Upper lobe of left lung (tissue), 6 donors: Measurements from ENCODE around the gene GPRC6A. TPM values are rescaled to one million over a fixed set of nuclear protein-coding genes. Genes with fewer than 3 reads are reported as not detected.

Experiments
- ATAC-seq, 2 donors: fragments of 200-7000 bp; cut with Tn5 transposase; one replicate each; pipeline ENCODE4 v1.9.1; 2022; ENCODE audit warnings: mild to moderate bottlenecking in 2 of 2, moderate library complexity in 2 of 2; ENCODE audit not compliant: low FRiP score in 2 of 2
- DNase-seq, 2 donors: peaks; one replicate each; pipeline ENCODE4 v3.0.0-alpha.2; 2019 to 2020
- H3K27ac ChIP-seq, 4 donors: fragments of 200-600 bp; sonication (generic); one replicate each; pipeline ENCODE4 v1.5.1; 2016 to 2019
- H3K27me3 ChIP-seq, 4 donors: fragments of 200-600 bp; sonication (generic); one replicate each; pipeline ENCODE4 v1.5.1; 2017 to 2019
- H3K36me3 ChIP-seq, 4 donors: fragments of 200-600 bp; sonication (generic); one replicate each; pipeline ENCODE4 v1.5.1; 2016 to 2019
- H3K4me1 ChIP-seq, 4 donors: fragments of 200-600 bp; sonication (generic); one replicate each; pipeline ENCODE4 v1.5.1; 2018 to 2019
- H3K4me3 ChIP-seq, 4 donors: fragments of 200-600 bp; sonication (generic); one replicate each; pipeline ENCODE4 v1.5.1; 2017 to 2019; ENCODE audit warnings: mild to moderate bottlenecking in 2 of 4, moderate library complexity in 1 of 4
- H3K9me3 ChIP-seq, 4 donors: fragments of 200-600 bp; sonication (generic); one replicate each; pipeline ENCODE4 v1.5.1; 2018 to 2019
- CTCF ChIP-seq, 6 experiments: fragments of 450-650 bp in 4 of 6; fragments of 200-600 bp in 2 of 6; sonication (generic) in 2 of 6; IDR thresholded peaks; one replicate each; pipeline ENCODE4 v1.5.1; 2016 to 2019; ENCODE audit warnings: antibody characterized with exemption in 6 of 6
- EP300 ChIP-seq, 4 donors: sonication (generic); formaldehyde crosslinking; IDR thresholded peaks; one replicate each; pipeline ENCODE4 v1.5.1; 2017; ENCODE audit warnings: antibody characterized with exemption in 4 of 4, control low read depth in 2 of 4
- POLR2A ChIP-seq, 4 donors: fragments of 450-650 bp; IDR thresholded peaks; one replicate each; pipeline ENCODE4 v1.5.1; 2016 to 2017; ENCODE audit warnings: antibody characterized with exemption in 4 of 4, mild to moderate bottlenecking in 2 of 4
- POLR2AphosphoS5 ChIP-seq, 2 donors: sonication (generic); formaldehyde crosslinking; IDR thresholded peaks; one replicate each; pipeline ENCODE4 v1.5.1; 2017; ENCODE audit warnings: antibody characterized with exemption in 2 of 2
- WGBS, 2 donors: methylation state at CpG; one replicate each; pipeline ENCODE4 v1.1.5; 2017 to 2018; 5-methylcytosine and 5-hydroxymethylcytosine counted together
- total RNA-seq, 6 donors: library from RNA; depleted of rRNA in 4 of 6; stranded (reverse); fragments of >200 nt in 4 of 6; gene quantifications; one replicate each; pipeline versions ENCODE4 v1.1.0 to v1.2.1, GENCODE V29; 2016 to 2021
- donor health status: DM: no; HTN: no; CAD: no; lungs with moderate emphysema.
- donor health status: DM: no; HTN: yes; CAD: no; lungs with severe emphysema.

The GPRC6A gene
- total RNA-seq, 6 donors from 2014 or later = not detected

- Histone ChIP-seq H3K4me1 (peaks cover 4 to 20% (median 12%) of the 10 kb centered on the region in 4 donors), H3K27me3 (peaks cover 0 to 22% (median 8%) of the 10 kb centered on the region in 4 donors), H3K9me3 (no peaks in the 10 kb centered on the region), H3K36me3 (no peaks in the 10 kb centered on the region), H3K4me3 (no peak overlapping the region), H3K27ac (no peak overlapping the region)
- 70 to 74% methylated on average over 5 of the region's 5 CpGs for WGBS, 2 donors
- no peak for DNase-seq
- no peak for TF ChIP-seq CTCF (IDR thresholded peaks at IDR 0.05)
- no peak for TF ChIP-seq EP300 (IDR thresholded peaks at IDR 0.05)
- no peak for TF ChIP-seq POLR2AphosphoS5 (IDR thresholded peaks at IDR 0.05)
- no peak for TF ChIP-seq POLR2A (IDR thresholded peaks at IDR 0.05)
- ATAC-seq = no peak
Observed at GRCh38 chr6:116766506-116767176, 62.2 kb downstream of the GPRC6A start.

DNA sequence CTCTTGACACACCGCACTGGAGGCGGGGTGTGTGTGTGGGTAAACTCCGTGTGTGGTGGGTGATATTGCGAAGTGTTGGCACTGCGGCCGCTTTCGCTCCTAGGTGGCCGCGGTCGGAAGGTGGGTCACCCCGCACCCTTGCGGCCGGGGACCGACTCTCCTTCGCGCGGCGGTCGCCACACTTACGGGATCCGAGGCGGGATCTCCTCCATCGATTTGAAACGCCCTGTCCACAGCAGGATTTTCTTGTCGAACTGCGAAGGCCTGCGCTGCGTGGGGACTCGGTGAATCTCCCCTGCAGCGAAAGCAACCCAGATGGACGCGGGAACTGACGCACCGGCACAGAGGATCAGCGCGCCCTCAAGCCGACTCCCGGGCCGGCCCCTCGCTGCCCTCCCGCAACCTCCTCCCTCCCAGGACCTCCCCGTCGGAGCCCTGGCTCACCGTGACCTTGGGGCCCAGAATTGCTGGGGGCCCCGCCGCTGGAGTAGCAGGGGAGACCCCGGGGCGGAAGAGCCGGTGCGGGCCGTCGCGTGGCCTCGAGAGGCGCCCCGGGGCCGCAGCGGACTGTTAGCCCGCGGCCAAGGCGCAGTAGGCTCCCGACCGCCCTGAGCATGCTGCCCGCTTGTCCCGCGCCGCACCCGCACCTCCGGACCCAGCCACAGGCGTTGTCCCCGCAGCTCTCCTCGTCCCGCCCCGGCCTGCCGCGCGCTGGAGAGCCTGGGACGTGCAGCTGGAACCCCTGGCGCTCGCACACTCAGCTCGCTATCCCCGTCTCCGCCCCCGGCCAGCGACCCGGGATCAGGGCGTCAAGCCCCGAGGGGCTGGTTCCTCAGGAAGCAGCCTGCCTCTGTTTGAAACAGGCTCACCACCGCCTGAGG is 63.7 kb downstream of the GPRC6A start, which contains the start of gene FAM162B:
Gene FAM162B, minus strand, starts transcription at position 759 of the 881 bp plus-strand sequence. Its CDS starts 143 bp downstream, at position 616.
- H3K4me1 ChIP-seq = peaks cover 4 to 20% (median 12%) of the 10 kb centered on the region in 4 donors
- H3K27me3 ChIP-seq = peaks cover 0 to 22% (median 8%) of the 10 kb centered on the region in 4 donors
- H3K36me3 ChIP-seq = no peaks in the 10 kb centered on the region
- peak within 1 kb of the TSS; percentile 25 to 58 (median 53) for H3K4me3 ChIP-seq
- peak within 1 kb of the TSS; percentile 23 to 82 (median 60) for H3K27ac ChIP-seq
- 0 to 3% methylated on average over 42 to 84 of the region's 89 CpGs for WGBS, 2 donors
- DNase-seq = peak in 1 of 2 donors; percentile 89
- no peaks in the 10 kb centered on the region for H3K9me3 ChIP-seq
- peak; percentile 55 to 76 for ATAC-seq
- TF ChIP-seq CTCF (IDR thresholded peaks at IDR 0.05) (no peak), EP300 (IDR thresholded peaks at IDR 0.05) (no peak), POLR2A (IDR thresholded peaks at IDR 0.05) (no peak), POLR2AphosphoS5 (IDR thresholded peaks at IDR 0.05) (peak in 1 of 2 donors; percentile 41)

DNA sequence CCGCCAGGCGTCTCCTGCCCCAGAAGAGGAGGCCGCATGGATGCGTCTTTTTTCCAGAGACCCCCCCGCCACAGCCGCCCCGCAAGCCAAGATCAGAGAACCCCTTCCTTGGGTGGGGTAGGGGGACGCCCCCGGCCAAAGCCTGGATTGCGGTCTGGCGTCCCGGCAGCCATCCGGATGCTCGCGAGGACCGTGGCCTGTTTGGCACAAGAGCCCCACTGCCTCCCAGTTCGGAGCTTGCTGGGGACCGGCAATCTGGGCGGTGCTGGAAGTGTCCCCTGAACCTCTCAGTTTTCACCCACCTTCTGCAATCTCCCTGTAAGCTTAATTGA is 64.3 kb downstream of the GPRC6A start:
- peaks cover 4 to 20% (median 12%) of the 10 kb centered on the region in 4 donors for H3K4me1 ChIP-seq
- H3K27me3 ChIP-seq = peaks cover 0 to 22% (median 8%) of the 10 kb centered on the region in 4 donors
- 36 to 56% methylated on average over 10 to 19 of the region's 19 CpGs for WGBS, 2 donors
- peak overlapping the region; percentile 25 to 58 (median 53) for H3K4me3 ChIP-seq
- peak overlapping the region; percentile 23 to 82 (median 60) for H3K27ac ChIP-seq
- ATAC-seq (peak; percentile 5 to 19), DNase-seq (peak in 1 of 2 donors; percentile 69)
- H3K9me3 ChIP-seq = no peaks in the 10 kb centered on the region
- no peak for TF ChIP-seq POLR2A (IDR thresholded peaks at IDR 0.05)
- TF ChIP-seq POLR2AphosphoS5 (IDR thresholded peaks at IDR 0.05) = no peak
- no peak for TF ChIP-seq EP300 (IDR thresholded peaks at IDR 0.05)
- no peak for TF ChIP-seq CTCF (IDR thresholded peaks at IDR 0.05)
- no peaks in the 10 kb centered on the region for H3K36me3 ChIP-seq

- Histone ChIP-seq H3K4me1 (peaks cover 4 to 20% (median 12%) of the 10 kb centered on the region in 4 donors), H3K36me3 (no peaks in the 10 kb centered on the region), H3K9me3 (no peaks in the 10 kb centered on the region), H3K27ac (peak overlapping the region in 2 of 4 donors; percentile 23 to 82), H3K27me3 (peaks cover 0 to 22% (median 8%) of the 10 kb centered on the region in 4 donors), H3K4me3 (peak overlapping the region in 3 of 4 donors; percentile 49 to 58 (median 57))
- DNase-seq (no peak), ATAC-seq (peak; percentile 15 to 20)
- TF ChIP-seq CTCF (IDR thresholded peaks at IDR 0.05) = no peak
- TF ChIP-seq POLR2AphosphoS5 (IDR thresholded peaks at IDR 0.05) = no peak
- TF ChIP-seq POLR2A (IDR thresholded peaks at IDR 0.05) = no peak
- no peak for TF ChIP-seq EP300 (IDR thresholded peaks at IDR 0.05)
- 78 to 86% methylated on average over 11 of the region's 11 CpGs for WGBS, 2 donors
Observed at GRCh38 chr6:116763906-116764628, 64.8 kb downstream of the GPRC6A start.
